ENCODE data around the gene ANAPC15.
"Not testable (repeated sequence)": the region's sequence is repeated elsewhere in the genome, so short reads cannot be mapped to it uniquely, and the experiment has no call there.

The ANAPC15 gene

GRCh38 chr11:72150882-72151281 lies 38.4 kb upstream of the ANAPC15 start:
- intact Hi-C loops (cut with DNase I; ENCODE audit: low total_unique reads), result no loop called here
- no peak overlapping the region for H3K4me3 ChIP-seq
- no peaks in the 10 kb centered on the region for H3K36me3 ChIP-seq
- no peak for TF ChIP-seq CTCF (IDR thresholded peaks at IDR 0.05)
- no peak overlapping the region for H3K27ac ChIP-seq
- peaks cover 0 to 4% of the 10 kb centered on the region in 2 donors for H3K27me3 ChIP-seq
- no peaks in the 10 kb centered on the region for H3K4me1 ChIP-seq
- H3K9me3 ChIP-seq, result no peaks in the 10 kb centered on the region
- no peak for DNase-seq

GRCh38 chr11:72146625-72147024 lies 34.1 kb upstream of the ANAPC15 start:
- no peak overlapping the region for H3K4me3 ChIP-seq

GRCh38 chr11:72144807-72145565 lies 32.5 kb upstream of the ANAPC15 start:
- no peak for TF ChIP-seq CTCF (IDR thresholded peaks at IDR 0.05)
- intact Hi-C loops (cut with DNase I; ENCODE audit: low total_unique reads), result loop anchor here (10.0 kb wide), 1 partner anchor 120 kb away; no protein-coding TSS in a partner anchor
- Histone ChIP-seq H3K27me3 (no peaks in the 10 kb centered on the region), H3K9me3 (no peaks in the 10 kb centered on the region), H3K4me1 (no peaks in the 10 kb centered on the region), H3K27ac (no peak overlapping the region), H3K4me3 (no peak overlapping the region), H3K36me3 (no peaks in the 10 kb centered on the region)
- DNase-seq, result no peak

More at GRCh38 chr11:72146625-72147024, 34.1 kb upstream of the ANAPC15 start:
- intact Hi-C loops (cut with DNase I; ENCODE audit: low total_unique reads), result loop anchor here (10.0 kb wide), 1 partner anchor 122 kb away; no protein-coding TSS in a partner anchor
- H3K9me3 ChIP-seq, result no peaks in the 10 kb centered on the region
- no peak for TF ChIP-seq CTCF (IDR thresholded peaks at IDR 0.05)
- no peak for DNase-seq
- H3K4me1 ChIP-seq, result no peaks in the 10 kb centered on the region
- H3K27me3 ChIP-seq, result no peaks in the 10 kb centered on the region
- no peak overlapping the region for H3K27ac ChIP-seq
- no peaks in the 10 kb centered on the region for H3K36me3 ChIP-seq

GRCh38 chr11:72142543-72142942 lies 30.0 kb upstream of the ANAPC15 start:
- not testable (repeated sequence) for H3K27ac ChIP-seq, H3K4me1 ChIP-seq, DNase-seq, H3K27me3 ChIP-seq, H3K9me3 ChIP-seq, H3K4me3 ChIP-seq, H3K36me3 ChIP-seq
- intact Hi-C loops (cut with DNase I; ENCODE audit: low total_unique reads), result loop anchor here (10.0 kb wide), 1 partner anchor 118 kb away; no protein-coding TSS in a partner anchor

- intact Hi-C loops (cut with DNase I; ENCODE audit: low total_unique reads), result loop anchor here (10.0 kb wide), 1 partner anchor 117 kb away; no protein-coding TSS in a partner anchor
- not testable (repeated sequence) for H3K4me1 ChIP-seq, H3K4me3 ChIP-seq, H3K27me3 ChIP-seq, DNase-seq, H3K36me3 ChIP-seq, H3K9me3 ChIP-seq, H3K27ac ChIP-seq
Observed at GRCh38 chr11:72142086-72142485, 29.6 kb upstream of the ANAPC15 start.

GRCh38 chr11:72141066-72141465 lies 28.6 kb upstream of the ANAPC15 start:
- no peak for TF ChIP-seq CTCF (IDR thresholded peaks at IDR 0.05)
- Histone ChIP-seq H3K27ac (no peak overlapping the region), H3K36me3 (no peaks in the 10 kb centered on the region), H3K4me3 (no peak overlapping the region), H3K9me3 (no peaks in the 10 kb centered on the region), H3K27me3 (no peaks in the 10 kb centered on the region), H3K4me1 (no peaks in the 10 kb centered on the region)
- intact Hi-C loops (cut with DNase I; ENCODE audit: low total_unique reads), result loop anchor here (10.0 kb wide), 1 partner anchor 116 kb away; no protein-coding TSS in a partner anchor
- DNase-seq, result no peak

Data from tibial artery (tissue), 4 donors.